ENCODE results near the gene DCTN4.

DNA sequence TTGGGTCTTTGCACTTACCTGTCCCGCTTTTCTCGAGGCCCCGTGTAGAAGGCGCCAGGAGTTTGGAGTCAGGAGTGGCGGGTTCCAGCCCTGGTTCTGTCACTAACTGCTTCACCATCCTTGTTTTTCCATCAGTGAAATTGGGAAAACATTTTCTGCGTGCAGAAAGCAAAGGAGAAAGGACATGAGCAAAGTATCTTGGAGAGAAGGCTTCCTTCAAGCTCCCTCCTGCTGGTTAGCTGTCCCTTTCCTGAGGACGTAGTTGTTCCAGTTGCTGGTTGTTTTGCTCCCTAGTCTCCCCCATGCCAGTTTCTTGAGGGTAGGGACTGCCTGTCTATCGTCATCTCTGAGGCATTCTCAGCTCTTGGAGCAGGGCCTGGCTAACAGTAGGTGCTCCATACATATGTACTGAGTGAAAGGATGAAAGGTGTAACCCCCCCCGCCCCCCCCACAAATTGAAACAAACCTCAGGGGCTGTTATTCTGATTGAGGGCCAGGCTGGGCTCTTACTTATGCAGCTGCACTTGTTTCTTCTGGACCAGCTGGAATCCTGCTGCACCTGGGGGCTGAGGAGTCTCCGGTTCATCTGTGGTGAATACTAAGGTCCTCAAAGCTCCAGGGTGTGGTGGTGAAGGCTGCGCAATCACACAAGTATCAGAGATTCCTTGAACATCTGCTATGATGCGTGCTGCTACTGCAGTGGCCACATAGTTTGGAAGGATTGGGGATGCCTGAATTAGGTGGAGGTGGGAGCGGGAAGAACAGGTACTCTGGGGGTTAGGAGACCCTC, 20.8 kb upstream of the DCTN4 start:
- no peak for TF ChIP-seq POLR2A (IDR thresholded peaks at IDR 0.05)
- TF ChIP-seq, protein P1, sequence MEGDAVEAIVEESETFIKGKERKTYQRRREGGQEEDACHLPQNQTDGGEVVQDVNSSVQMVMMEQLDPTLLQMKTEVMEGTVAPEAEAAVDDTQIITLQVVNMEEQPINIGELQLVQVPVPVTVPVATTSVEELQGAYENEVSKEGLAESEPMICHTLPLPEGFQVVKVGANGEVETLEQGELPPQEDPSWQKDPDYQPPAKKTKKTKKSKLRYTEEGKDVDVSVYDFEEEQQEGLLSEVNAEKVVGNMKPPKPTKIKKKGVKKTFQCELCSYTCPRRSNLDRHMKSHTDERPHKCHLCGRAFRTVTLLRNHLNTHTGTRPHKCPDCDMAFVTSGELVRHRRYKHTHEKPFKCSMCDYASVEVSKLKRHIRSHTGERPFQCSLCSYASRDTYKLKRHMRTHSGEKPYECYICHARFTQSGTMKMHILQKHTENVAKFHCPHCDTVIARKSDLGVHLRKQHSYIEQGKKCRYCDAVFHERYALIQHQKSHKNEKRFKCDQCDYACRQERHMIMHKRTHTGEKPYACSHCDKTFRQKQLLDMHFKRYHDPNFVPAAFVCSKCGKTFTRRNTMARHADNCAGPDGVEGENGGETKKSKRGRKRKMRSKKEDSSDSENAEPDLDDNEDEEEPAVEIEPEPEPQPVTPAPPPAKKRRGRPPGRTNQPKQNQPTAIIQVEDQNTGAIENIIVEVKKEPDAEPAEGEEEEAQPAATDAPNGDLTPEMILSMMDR (IDR thresholded peaks at IDR 0.05), result no peak

Data from thyroid gland (tissue), 4 donors.